KOPT-K1 (cell line): Measurements from ENCODE around the gene RFTN2.
"Not testable (repeated sequence)": the region's sequence is repeated elsewhere in the genome, so short reads cannot be mapped to it uniquely, and the experiment has no call there.

ENCODE experiments used
- H3K27ac ChIP-seq: fragments of 200-600 bp; sonication (generic); 2 replicates; pipeline ENCODE4 v1.5.1; 2016; ENCODE audit warnings: antibody characterized with exemption, mild to moderate bottlenecking, low read depth, low read length; ENCODE audit not compliant: poor library complexity, severe bottlenecking
- H3K36me3 ChIP-seq: fragments of 200-600 bp; sonication (generic); 2 replicates; pipeline ENCODE4 v1.5.1; 2017; ENCODE audit warnings: antibody characterized with exemption, mild to moderate bottlenecking, low read length, moderate library complexity; ENCODE audit not compliant: insufficient read depth
- H3K9me3 ChIP-seq: fragments of 200-600 bp; sonication (generic); 2 replicates; pipeline ENCODE4 v1.5.1; 2017; ENCODE audit warnings: antibody characterized with exemption, low read length, mild to moderate bottlenecking; ENCODE audit not compliant: insufficient read depth, poor library complexity, severe bottlenecking

RFTN2 gene

DNA sequence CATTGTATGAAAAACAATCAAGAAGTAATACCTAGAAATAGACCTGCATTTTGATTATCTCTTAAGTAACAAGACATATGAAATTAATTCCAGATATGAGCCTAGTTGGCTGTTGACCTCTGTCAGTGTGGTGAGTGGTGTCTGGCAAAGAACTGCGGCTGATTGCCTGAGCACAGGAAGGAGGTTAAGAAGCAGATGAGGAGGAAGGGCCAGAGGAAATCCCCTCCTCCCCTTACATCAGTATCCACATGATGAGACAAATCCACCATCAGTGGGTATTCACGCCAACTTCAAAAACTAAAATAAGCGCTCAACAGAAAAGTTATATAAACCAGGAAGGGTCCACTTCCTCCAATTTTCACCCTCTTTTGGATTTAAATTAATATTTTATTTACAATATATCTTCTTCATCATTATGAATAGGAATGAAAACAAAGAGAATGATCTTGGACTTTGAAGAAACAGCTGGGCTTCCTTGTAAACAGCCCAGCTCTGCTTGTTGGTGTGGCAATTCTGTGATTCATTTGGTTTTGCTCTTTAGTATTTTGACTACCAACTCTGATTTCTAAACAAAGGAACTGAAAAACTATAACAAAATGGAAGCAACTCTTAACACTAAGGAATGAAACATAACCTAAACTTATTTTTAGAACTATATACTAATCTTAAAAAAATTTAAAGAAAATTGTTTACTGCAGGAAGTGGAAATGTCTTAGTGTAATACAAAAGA lies 27.3 kb downstream of the RFTN2 start:
- H3K9me3 ChIP-seq: no peaks in the 10 kb centered on the region
- no peak overlapping the region for H3K27ac ChIP-seq

GRCh38 chr2:197641666-197642065 lies 33.7 kb downstream of the RFTN2 start:
- H3K9me3 ChIP-seq: no peaks in the 10 kb centered on the region
- no peak overlapping the region for H3K27ac ChIP-seq
- H3K36me3 ChIP-seq: no peaks in the 10 kb centered on the region

More for the DNA sequence above, 27.3 kb downstream of the RFTN2 start:
- H3K36me3 ChIP-seq: no peaks in the 10 kb centered on the region

DNA sequence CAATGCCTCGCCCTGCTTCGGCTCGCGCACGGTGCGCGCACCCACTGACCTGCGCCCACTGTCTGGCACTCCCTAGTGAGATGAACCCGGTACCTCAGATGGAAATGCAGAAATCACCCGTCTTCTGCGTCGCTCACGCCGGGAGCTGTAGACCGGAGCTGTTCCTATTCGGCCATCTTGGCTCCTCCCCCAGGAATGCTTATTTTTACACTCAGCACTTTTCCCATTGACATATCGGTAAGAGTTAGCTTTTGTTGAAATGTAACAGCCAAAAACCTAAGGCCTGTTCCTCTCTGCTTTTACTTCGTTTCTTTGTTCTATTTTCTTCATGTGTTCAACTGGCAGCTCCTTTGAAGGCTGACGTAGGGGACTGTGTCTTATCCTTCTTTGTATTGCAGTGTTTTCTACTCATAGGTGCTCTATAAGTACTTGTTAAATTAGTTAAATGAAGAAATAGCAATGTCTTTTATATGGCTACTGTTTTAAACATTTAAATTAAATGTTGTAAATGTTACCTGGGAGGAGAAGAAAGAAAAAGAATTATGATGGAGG lies 34.7 kb downstream of the RFTN2 start:
- H3K36me3 ChIP-seq, H3K9me3 ChIP-seq: not testable (repeated sequence)
- H3K27ac ChIP-seq: peak overlapping the region; percentile 60

- Histone ChIP-seq H3K36me3 (no peaks in the 10 kb centered on the region), H3K9me3 (peaks cover 19% of the 10 kb centered on the region), H3K27ac (no peak overlapping the region)
These were observed 42.2 kb downstream of the RFTN2 start for GRCh38 chr2:197633109-197633657.

GRCh38 chr2:197628043-197628500 lies 47.3 kb downstream of the RFTN2 start:
- Histone ChIP-seq H3K9me3 (peaks cover 15% of the 10 kb centered on the region), H3K36me3 (no peaks in the 10 kb centered on the region), H3K27ac (no peak overlapping the region)

DNA sequence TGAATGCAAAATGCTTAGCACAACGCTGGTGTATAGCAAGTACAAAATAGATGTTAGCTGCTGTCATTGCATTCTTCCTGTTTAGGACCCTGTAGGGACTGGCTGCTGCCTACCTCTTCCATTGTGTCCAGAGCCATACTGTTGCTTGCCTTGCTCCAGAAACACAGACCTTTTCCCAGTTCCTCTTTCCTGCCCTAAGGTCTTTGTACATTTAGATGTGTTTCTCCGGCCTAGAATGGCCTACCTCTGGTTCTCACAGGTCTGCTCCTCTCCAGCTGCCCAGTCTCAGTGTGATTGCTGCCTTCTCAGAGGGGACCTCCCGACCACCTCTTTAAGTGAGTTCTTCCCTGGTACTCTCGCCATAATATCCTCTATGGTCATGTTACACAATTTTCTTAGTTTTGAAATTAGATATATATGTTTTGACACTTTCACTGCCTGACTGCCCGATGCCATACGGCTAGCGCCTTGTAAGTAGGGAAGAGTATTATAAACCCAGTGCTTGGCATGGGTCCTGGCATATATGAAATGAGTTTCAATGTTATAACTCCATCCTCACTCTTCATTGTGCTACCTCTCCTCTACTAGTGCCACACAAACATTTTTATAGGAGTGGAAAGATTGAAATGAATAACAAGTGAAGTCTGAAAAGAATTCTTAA lies 48.3 kb downstream of the RFTN2 start:
- H3K36me3 ChIP-seq: no peaks in the 10 kb centered on the region
- H3K9me3 ChIP-seq: peaks cover 5% of the 10 kb centered on the region
- no peak overlapping the region for H3K27ac ChIP-seq

GRCh38 chr2:197620133-197620532 lies 55.3 kb downstream of the RFTN2 start:
- no peaks in the 10 kb centered on the region for H3K9me3 ChIP-seq
- H3K27ac ChIP-seq: no peak overlapping the region
- no peaks in the 10 kb centered on the region for H3K36me3 ChIP-seq

DNA sequence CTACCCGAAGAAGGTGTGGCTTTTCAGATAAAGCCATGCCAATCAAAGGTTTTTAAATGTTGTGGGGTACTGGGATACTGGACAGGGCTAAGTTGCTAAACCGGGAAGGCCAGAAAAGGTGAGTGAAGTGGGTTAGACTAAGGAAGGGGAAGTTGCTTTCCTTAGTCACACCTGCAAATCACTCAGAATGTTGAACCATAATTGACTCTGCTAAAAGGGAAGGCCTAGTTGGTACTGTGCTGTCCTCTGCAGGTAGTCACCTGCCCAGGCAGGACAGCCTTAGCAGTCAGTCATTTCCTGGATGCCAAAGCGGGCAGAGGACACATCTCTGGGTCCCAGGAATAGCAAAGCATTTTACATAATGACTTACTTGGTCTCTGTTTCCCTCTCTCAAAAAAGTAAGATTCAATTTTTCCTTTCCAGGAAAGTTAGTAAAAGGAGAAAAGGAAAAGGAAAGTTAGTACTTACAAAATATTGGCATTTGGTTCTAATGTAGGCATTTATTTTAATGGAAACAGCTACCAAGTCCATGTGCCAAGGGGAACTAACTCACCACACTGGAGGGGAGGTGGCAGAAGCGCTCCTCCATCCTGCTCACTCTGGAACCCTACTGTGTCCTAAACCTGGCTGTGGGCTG lies 60.3 kb downstream of the RFTN2 start:
- Histone ChIP-seq H3K36me3 (no peaks in the 10 kb centered on the region), H3K27ac (no peak overlapping the region), H3K9me3 (no peaks in the 10 kb centered on the region)

DNA sequence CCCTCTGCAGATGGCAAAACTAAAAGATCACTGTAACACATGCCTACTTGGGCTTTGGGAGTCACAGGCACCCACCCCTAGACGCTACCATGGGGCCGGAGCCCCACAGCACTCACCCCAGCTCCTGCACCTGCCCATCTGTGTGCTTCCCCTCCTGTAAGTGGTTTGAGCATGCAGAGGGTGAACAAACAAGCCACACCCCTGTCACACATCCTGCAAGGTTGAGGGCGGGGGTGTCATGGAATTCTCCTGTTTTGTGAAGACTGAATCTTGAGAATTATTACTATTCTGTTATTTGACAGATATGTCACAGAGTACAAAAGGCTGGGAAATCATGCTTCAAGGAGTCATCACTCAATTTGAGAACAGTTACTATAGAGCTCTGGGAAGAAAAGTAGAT lies 60.9 kb downstream of the RFTN2 start:
- H3K27ac ChIP-seq: no peak overlapping the region
- H3K36me3 ChIP-seq: no peaks in the 10 kb centered on the region
- H3K9me3 ChIP-seq: no peaks in the 10 kb centered on the region

DNA sequence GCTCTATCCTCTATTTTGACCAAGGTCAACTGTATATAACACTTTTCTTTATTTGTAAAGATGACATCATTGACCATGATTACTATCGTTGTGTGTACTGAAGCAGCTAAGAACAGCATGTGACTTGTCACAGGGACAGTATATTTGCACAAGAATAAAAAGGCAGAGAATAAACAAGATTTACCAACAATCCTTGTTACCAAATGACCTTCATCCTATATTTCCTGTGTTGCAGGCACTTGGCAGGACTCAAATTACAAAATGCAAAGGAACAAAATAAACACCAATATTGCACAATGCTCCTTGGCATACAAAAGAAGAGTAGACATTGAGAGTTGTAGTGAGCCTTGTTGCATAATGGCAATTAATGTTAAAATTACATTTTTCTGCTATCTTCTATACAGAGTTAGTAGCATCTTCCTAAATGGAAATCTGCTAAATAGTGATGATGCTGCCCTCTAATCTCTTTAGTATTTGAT lies 61.8 kb downstream of the RFTN2 start:
- no peaks in the 10 kb centered on the region for H3K9me3 ChIP-seq
- no peaks in the 10 kb centered on the region for H3K36me3 ChIP-seq
- H3K27ac ChIP-seq: no peak overlapping the region

GRCh38 chr2:197606180-197606579 lies 69.2 kb downstream of the RFTN2 start:
- Histone ChIP-seq H3K27ac (no peak overlapping the region), H3K9me3 (no peaks in the 10 kb centered on the region), H3K36me3 (no peaks in the 10 kb centered on the region)

DNA sequence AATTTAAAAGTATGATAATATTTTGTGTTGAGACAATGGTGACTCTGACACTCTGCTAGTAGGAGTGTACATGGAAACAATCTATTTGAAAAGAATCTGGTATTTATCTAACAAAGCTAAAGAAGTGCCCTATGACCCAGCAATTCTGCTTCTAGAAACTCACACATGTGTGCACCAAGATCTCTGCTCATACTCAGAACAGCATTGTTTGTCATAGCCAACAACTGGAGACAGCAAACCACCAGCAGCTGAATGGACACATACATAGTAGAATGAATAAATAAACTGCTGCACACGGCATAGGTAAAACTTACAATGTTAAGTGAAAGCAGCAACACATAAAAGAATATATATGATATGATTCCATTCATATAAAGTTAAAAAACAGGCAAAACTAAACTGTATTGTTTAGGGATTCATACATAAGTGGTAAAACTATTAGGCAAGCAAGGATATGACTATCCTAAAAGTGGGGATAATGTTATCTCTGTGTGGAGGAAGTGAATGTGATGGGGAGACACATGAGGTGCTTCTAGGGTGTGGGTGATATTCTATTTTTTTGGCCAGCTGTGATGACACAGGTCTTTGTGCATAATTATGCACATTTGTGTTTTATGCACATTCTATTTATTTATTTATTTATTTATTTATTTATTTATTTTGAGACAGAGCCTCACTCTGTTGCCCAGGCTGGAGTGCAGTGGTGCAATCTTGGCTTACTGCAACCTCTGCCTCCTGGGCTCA lies 71.1 kb downstream of the RFTN2 start:
- Histone ChIP-seq H3K27ac (no peak overlapping the region), H3K36me3 (no peaks in the 10 kb centered on the region), H3K9me3 (no peaks in the 10 kb centered on the region)

DNA sequence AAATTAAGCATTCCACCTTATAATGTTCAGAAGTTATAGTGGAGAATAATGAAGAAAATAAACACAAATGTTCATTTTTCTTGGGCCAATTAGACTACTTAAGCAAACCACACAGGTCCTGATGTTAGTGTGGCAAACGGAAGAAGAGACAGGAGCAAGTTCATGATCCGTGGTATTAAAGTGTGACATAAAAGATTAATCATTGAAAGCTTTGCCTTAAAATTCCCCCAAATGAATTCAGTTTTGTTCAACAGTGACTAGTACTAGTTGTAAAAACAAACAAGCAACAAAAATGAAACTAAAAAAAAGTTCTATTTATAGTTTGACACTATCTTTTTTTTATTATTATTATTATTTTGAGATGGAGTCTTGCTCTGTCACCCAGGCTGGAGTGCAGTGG lies 73.7 kb downstream of the RFTN2 start:
- Histone ChIP-seq H3K36me3 (no peaks in the 10 kb centered on the region), H3K9me3 (no peaks in the 10 kb centered on the region), H3K27ac (no peak overlapping the region)

- H3K27ac ChIP-seq: no peak overlapping the region
- no peaks in the 10 kb centered on the region for H3K36me3 ChIP-seq
- H3K9me3 ChIP-seq: no peaks in the 10 kb centered on the region
These were observed 75.1 kb downstream of the RFTN2 start for GRCh38 chr2:197600306-197600705.
